Activated naive CD4-positive, alpha-beta T cell (primary cell): ENCODE results near the gene LTBP1.
"Not testable (repeated sequence)": the region's sequence is repeated elsewhere in the genome, so short reads cannot be mapped to it uniquely, and the experiment has no call there.

ENCODE experiments used
- DNase-seq, 4 experiments: peaks; one replicate each; lab custom pipeline; 2025; lab: John Stamatoyannopoulos, UW

Gene LTBP1

DNA sequence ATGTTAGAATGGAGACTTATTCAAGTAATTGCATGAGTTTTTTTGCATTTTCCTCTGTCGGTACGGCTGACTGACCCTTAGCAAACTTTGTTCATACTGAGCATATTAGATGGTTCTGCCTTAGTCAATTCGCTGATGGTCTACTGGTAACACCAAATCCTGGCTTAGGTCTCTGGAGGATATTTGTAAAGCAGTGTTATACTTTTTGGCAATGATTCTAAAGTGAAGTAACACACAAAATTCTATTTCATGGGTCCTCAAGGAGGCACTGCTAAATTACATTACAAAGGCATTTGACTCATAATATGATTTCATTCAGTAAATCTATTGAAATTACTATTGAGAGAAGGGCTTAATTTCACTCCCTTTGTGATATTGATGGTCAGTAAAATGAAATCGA, 282.9 kb downstream of the LTBP1 start:
- no peak for DNase-seq

DNA sequence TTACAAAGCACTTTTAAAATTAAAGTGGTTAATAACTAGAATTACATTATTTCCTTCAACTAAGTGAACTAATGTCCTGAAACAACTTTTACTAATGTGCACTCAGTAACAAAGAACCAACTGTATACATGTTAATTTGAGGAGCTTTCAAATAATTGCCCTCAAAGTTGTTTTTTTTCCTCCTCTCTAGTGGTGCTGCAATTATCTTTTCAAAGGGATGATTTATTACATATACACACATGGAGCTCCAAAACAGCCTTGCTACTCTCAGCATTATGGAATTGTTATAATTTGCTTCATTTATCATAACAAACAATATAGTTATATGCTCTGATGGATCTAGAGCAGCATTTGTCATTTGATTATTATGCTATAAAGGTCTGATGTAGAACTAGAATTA, 283.4 kb downstream of the LTBP1 start:
- no peak for DNase-seq

DNA sequence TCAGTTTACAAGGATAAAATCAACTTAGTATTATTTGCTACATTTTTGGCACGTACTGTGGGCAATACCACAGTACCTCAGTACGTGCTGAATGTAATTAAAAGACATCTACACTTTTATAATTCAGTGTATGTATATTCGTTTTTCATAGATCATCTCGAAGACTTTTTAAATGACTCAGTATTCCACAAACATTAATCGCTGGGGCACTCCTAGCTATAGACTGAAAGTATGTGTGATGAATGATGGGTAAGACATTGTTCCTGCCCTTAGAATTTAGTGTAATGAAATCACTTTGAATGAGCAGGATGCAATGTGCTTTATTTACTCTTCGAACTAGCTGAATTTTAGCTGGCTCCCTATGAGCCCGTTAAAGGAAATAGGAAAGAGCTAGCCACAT, 284.1 kb downstream of the LTBP1 start:
- no peak for DNase-seq

DNA sequence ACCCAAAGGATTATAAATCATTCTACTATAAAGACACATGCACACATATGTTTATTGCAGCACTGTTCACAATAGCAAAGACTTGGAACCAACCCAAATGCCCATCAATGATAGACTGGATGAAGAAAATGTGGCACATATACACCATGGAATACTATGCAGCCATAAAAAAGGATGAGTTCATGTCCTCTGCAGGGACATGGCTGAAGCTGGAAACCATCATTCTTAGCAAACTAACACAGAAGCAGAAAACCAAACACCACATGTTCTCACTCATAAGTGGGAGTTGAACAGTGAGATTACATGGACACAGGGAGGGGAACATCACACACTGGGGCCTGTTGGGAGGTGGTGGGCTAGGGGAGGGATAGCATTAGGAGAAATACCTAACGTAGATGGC, 288.8 kb downstream of the LTBP1 start:
- not testable (repeated sequence) for DNase-seq

DNA sequence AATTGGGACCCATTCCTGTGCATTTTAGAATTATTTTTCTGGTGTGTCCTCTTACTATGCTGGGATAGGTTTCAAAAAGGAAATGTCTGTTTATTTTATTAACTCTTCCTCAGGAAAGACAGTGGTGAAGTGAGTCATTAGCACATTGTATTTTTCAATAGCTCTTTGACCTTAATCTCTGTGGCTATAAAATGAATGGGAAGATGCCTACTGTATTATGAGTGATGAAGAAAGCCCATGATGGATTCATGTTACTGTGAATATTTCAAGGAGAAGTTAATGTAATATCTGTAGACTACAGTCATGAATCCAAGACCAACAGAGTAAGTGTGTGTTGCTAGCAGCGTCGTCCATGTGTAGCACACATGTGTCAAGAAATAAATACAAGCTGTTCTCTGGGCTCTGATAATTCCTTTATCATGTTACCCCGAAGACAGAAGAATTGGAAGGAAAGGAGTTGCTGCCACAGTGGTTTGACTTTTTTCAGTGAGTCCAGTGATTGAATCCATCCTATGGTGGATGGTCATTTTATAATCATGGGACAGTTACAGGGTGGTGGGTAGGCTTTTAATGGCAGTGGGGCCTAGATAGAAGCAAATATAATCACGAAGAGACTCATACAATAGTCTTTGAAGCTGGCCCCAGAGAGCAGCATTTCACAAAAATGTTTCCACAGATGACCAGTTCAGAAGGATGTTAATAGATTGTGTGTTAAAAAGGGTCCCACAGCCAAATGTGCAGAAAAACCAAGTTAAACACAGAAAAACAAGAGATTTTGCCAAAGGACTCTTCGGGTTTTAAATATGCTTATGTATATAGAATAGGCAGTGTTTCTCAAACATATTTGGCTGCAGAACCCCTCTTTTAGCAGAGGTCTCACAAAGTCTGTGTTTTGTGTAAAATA, 290.0 kb downstream of the LTBP1 start:
- no peak for DNase-seq

DNA sequence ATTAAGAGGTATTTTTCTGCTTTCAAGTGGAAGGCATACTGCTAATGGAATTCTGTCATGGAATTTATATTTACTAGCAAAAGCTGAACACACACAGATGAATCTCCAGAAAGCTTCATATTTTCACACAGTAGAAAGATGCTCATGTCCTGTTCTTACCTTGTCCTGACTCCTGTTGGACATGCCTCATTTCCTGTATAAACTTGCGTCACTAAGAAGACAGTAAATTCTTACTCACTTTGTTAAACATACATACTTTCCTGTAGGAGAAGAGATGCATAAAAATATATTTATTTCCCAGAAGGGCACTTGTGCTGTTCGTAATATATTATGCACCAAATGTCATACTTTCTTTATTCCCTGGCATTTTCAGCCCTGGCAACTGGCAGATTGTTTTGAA, 291.4 kb downstream of the LTBP1 start:
- no peak for DNase-seq

DNA sequence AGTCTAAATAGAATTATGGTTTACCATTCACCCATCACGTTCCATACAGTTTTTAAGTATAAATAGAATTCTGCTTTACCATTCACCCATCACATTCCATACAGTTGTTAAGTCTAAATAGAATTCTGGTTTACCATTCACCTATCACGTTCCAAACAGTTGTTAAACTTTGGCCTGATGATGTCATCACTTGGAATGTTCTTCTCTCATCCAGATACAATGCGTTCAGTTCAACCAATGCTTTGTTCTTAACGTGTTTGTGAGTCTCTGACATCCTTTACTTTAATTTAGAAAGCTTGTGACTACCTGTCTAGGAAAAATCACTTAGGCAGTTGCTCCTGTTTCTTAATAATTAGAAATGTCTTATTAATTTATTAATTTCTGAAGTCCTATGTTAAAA, 293.4 kb downstream of the LTBP1 start:
- DNase-seq, result no peak

DNA sequence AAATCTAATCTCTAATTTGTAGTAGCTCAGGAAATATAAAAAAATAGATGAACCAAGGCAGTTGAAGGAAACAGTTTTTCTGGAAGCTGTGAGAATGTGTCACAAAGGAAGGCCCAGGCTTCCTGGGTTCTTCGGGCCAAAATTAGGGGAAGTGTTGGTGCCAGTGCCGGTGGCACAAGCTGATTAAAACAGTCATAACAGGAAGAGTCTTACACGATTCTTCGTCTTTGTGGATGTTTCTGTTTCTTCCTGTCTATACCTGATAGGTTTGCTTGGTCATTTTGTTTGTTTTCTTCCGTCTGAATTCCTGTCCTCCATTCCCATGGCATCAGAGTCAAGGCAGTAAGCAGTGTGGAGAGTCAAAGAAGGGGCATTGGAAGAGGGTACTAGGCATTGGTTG, 294.3 kb downstream of the LTBP1 start:
- no peak for DNase-seq

DNA sequence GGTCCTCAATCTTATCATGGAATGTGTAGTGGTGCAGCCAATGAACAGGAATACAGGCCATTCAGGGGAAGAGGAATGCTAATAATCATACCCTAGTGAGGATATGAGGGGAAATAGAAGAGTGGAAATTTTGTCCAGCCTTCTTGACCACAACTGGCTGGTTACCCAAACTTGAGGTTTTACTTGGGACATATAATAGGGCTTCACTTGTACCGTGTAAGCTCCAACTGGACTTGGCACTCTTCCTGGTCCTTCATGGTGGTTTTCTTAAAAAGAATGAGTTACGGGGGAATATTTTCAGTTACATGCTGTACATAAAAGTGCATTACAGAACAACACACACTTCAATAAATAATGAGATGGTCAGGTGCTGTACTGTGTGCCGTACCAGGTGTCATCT, 294.8 kb downstream of the LTBP1 start:
- no peak for DNase-seq

DNA sequence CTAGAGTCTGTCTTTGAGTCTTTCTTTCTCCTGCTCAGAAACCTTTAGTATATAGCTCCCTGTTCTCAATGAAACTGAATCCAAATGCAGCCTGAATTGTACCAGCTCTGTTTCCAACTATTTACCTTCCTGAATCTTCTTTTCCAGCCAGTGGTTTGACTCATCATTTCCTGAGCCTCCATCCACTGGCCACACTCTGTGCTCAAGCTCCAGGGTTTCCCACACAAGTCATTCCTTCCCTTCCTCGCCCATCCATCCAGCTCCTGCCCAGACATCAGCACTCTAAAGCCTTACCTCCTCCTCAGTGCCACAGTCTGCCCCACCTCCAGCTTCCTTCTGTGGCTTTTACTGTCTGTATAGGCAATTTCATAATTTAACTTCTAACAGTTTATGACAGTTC, 296.1 kb downstream of the LTBP1 start:
- DNase-seq, result no peak

DNA sequence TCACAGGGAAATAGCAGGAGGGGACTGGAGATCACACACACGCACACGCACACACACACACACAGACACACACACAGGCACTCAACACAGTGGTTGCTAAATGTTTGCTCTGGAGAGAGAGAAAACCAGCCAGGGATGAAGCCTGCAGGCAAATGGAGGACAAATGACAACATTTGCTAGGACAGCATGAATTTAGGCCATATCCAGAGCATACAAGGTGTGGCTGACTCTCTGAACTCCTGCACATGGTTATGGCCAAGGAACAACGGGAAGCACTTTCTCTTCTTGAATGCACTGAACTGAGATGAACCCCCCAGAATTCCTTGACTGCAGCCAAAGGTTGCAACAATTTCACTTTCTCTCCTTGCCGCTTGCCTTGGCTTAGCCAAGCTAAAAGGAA, 299.7 kb downstream of the LTBP1 start:
- no peak for DNase-seq

DNA sequence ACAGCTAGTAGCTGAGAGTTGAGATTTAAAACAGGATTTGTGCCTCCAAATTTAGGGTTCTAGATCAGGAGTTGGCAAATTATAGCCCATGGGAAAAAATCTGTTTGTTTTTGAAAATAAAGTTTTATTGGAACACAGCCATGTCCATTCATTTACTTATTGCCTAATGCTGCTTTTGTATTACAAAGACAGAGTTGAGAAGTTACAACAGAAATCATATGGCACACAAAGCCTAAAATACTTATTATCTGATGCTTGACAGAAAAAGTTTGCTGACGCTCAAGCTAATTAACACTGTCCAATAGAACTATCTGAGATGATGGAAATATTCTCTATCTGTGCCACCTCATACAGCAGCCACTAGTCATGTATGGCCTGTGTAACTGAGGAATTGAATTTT, 300.6 kb downstream of the LTBP1 start:
- DNase-seq, result no peak

DNA sequence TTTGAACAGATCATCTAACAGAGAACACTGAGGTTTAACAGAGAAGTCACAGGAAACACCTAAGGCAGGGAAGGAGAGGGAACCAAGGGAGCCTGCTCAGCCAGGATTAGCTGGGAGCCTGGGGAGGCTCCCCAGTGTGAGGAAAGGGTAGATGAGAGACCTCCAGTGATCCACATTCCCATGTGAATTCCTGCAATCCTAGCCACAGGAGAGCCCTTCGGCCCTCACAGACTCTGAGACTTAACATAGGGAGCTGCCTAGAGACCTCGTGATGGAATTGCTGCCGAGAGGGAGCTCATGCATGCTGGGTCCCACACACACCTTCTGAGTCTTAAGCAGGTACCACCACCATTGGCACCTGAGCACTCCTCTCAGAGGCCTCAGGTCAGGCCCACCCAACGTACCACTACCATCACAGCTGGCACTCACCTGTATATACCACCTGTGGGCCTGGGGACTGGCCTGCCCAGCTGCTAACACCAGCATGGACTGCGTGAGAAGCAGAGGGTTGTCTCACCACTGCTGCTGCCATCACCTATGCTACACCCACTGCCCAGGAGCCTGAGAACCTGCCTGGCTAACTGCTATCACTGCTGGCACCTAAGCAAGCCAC, 303.8 kb downstream of the LTBP1 start:
- no peak for DNase-seq

DNA sequence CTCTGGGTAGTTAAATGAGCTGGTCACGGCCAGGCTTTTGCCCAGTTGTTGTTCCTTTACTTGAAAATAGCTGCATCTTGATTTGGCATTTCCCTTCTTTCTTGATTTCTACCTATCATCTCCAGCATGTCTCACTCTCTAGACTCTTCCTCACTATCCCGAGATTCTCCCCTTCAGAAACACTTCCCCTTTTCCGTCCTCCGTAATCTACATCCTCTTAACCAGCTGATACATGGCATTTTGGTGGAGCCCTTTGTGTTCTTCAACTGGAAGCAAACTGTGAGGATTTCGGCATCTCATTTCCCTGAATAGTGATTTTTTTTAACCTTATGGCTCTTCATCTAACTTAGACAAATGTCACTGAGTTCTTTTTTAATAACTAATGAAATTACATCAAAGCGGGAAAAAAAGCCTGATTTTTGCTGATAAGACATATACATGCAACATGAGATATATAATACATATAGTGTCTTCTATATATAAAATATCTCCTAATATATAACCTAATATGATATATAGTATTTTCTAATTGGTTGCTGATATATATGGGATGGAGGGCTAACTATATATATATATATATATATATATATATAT, 309.5 kb downstream of the LTBP1 start:
- DNase-seq, result no peak

DNA sequence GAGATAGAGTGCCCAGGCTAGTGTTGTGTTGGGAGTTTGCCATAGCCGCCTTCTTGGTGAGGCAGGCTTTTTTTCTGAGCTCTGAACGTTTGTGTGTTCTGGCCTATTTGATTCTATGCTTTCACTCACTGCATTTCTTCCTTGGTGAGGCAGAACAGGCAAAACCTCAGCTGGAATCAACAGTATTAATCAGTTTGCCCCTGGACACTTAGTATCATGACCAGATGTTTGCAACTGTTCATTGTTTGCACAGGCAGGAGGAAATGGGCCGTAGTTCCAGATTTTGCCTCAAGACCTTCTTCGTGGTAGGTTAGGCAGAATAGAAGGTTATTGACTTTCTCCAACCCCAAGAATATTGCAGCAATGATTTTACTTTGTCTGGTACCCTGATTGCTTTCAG, 311.6 kb downstream of the LTBP1 start:
- no peak for DNase-seq

DNA sequence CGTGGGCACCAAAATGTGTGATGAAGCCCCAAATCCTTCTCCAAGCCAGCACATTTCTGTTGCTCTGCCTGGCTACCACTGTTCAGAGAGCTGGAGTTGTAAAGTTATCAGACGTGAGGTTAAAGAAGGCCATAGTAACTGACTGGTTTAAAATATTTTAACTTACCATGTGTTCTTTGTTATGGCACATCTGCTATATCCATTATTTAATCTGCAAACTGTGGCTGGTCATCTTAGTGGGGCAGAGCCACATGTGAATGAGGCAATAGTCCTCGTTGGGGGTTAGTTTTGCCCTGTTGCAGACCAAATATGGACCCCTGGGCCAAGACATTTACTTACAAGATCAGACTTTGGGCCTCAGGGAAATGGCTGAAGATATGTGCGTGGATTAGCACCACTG, 315.3 kb downstream of the LTBP1 start:
- no peak for DNase-seq

DNA sequence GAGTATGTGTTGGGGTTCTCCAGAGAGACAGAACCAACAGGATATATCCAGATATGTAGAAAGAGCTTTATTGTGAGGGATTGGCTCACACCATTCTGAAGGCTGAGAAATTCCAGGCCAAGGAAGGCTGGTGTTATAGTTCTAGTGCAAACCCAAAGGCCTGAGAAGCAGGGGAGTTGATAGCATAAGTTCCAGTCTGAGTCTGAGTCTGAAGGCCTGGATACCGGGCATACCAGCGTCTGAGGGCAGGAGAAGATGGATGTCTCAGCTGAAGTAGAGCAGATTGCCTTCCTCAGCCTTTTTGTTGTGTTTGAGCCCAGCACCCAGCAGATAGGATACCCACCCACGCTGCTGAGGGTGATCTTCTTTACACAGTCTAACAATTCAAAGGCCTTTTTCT, 318.0 kb downstream of the LTBP1 start:
- DNase-seq, result no peak

DNA sequence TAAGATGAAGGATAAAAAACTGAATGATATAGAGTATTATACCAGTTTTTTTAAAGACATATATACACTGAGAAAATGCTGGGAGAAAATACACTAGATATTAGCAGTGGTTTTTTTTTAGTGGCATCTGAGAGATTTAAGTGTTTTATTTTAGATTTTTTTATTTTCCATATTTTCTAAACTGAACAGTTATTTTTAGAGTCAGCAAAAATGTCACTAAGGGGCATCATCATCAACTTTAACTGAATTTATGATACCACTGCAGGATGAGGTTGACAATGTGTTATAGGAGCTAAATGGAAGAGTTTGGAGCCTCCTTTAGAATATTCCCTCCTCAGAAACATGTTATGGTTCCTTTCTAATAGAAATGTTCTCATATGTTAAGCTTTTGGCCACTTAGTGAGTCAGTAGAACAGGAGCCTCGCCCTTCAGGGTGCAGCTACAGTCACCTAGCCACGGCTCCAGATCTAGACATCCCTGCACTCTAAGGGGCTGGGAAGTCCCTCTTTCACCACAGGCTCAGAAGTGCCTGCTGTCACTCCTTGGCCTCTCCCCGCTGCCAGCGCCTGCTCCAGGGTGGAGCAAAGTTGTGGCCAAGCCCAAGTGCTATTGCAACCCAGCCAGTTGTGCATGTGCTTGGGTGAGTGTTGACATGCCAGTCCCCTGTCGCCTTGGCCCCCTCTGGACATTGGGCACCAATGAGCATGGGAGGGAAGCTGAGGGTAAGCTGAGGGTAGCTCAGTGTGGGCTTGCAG, 319.0 kb downstream of the LTBP1 start:
- no peak for DNase-seq

DNA sequence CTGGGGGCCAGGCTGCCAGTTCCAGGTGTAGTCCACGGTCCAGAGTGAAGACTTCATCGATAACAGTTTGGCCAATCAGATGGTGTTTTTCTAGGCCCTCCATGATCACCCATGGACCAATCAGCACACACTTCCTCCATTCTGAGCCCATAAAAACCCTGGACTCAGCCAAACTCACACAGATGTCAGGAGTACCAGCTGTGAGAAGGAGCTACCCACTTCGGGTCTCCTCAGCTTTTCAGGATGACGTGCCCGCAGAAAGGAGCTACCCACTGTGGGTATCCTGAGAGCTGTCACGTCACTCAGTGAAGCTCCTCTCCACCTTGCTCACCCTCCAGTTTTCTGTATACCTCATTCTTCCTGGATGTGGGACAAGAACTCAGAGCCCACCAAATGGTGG, 319.7 kb downstream of the LTBP1 start:
- no peak for DNase-seq

DNA sequence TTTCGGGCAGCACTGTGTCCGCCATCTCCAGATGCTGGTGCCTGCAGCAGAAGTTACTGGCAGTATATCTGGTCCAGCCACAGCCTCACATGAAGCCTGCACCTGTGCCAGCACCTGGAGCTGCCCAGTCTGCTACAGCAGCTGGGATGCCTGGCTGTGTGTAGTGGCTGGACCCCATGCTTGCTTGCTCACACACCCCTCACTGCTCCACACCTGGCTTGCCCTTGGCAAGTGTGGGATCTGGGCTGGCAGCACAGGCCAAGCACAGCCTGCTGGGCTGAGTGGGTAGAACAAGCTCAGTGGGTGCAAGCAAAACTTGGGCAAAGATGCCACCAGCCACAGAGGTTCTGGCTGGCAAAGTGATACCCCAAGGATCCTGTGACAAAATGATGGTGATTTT, 320.3 kb downstream of the LTBP1 start:
- no peak for DNase-seq

DNA sequence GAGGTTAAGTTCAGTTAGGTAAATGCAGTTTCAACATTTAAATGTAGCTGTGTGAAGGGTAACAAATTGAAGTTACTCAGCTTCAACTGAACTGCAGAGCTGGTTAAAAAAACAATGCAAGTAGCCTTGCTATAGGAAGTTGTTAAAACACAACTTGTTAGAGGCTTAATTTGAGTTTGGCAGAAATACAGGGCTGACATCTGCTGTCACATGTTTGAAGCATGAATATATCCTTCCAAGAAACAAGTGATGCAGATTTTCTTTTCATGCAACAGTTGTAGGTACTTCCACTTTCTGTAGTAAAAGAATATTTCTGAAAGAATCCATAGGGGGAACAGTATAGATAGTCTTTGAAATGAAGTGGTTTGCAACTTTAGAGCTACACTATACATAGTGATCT, 321.0 kb downstream of the LTBP1 start:
- DNase-seq, result no peak

DNA sequence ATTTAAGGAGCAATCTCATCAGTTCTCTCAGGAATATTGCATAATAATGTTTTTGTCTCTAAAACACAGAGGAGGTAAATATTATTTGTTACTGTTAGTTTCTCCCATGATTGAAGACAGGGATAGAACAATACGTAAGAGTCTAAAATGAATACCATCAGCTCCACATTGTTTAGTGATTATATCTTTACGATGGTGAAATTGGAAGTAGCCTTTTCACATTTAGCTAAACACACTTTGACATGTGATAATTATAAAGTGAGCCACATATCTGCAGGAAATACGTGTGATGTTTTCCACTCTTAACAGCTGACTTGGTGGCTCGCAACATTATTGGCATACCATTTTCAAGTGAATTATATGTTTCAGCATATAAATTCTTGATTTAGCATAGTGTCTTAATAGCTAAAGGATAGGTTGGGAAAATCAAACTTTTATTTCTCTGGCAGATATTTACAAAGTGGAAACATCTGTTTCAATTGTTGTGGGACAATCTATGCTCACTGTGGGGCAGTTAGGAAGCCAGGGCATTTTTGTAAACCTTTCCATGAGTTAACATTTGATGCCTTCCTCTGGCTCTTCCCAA, 321.6 kb downstream of the LTBP1 start:
- no peak for DNase-seq
